ENCODE measurements around the gene MYL7. TPM values are rescaled to one million over a fixed set of nuclear protein-coding genes. Genes with fewer than 3 reads are reported as not detected.

Gene MYL7, protein sequence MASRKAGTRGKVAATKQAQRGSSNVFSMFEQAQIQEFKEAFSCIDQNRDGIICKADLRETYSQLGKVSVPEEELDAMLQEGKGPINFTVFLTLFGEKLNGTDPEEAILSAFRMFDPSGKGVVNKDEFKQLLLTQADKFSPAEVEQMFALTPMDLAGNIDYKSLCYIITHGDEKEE
- not detected for total RNA-seq

DNA sequence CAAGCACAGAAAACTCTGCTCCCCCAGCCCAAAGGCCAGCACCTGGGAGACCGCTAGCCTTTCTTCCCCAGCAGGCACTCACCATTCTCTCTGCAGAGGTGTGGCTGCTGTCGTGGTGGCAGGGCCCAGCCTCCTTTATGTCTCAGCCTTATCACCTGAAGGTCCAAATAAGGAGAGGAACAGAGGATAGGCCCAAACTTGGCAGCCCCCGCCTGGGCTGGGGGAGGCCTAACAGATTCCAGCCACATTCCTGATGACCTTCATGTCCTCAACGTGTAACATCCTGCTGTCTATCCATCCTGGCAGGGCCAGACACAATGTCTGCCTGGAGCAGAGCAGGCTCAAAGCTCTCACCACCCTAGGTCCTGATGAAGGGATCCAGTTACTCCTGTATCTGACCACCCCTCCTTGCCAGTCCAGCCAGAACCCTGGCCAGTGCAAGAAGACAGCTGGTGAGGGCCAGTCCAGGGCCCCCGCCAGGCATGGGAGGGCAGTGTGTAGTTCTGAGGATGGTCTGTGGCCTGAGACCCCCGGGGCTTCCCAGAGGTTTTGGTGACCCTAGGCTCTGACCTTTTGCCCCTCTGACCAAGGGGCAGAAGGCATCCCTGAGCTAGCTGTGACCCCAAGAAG lies at the start of gene MYL7:
MYL7 (minus strand) TSS at position 112 of the 630 bp plus-strand sequence; CDS start at position 85, 27 bp downstream.
- no peaks in the 10 kb centered on the region for H3K9me3 Mint-ChIP-seq
- no peak for DNase-seq

DNA sequence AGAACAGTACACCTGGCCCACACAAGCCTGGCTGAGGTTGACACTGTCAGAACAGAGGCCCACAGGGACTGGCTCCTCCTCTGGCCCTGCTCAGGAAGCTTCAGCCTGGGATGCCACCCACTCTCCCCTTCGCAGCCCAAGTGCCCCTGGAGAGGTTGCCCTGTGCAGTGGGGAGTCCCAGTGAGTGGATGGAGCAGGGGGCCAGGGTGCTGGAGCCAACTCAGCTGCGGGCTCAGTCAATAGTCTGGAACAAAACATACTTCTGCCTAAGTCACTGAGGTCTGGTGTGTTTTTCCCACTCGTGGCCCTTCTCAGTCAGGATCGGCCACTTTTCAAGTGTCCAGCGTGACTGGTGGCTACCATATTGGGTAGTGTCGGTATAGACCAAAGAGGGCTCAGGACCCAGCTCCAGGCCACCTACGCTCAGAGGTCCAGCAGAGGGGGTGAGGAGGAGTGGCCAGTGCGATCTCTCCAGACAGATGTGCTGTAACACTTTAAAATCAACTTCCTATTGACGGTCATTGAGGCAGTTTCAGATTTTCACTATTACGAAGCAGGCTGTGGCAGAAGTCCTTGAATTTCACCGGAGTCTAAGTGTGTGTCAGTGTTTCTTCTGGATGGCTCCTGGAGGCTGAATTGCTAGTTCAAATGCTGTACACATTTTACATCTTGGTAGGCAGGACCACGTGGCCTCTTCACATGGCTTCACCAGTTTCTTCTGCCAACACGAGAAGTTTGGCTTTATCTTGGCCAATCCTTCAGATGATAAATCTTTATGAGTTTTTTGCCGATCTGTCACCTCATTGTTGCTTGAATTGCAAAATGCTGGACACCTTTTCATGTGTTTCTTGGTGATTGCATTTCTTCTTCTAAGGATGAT lies 49.1 kb upstream of the MYL7 start:
- Mint-ChIP-seq H3K27ac (no peak overlapping the region), H3K4me1 (peaks cover 6% of the 10 kb centered on the region), H3K4me3 (no peak overlapping the region), H3K27me3 (peaks cover 4% of the 10 kb centered on the region), H3K36me3 (peaks cover 2% of the 10 kb centered on the region), H3K9me3 (no peaks in the 10 kb centered on the region)
- no peak for DNase-seq

More for the DNA sequence above, at the start of gene MYL7:
- Mint-ChIP-seq H3K36me3 (no peaks in the 10 kb centered on the region), H3K4me1 (peaks cover 7% of the 10 kb centered on the region), H3K27ac (no peak within 1 kb of the TSS), H3K27me3 (peaks cover 3% of the 10 kb centered on the region), H3K4me3 (no peak within 1 kb of the TSS)

DNA sequence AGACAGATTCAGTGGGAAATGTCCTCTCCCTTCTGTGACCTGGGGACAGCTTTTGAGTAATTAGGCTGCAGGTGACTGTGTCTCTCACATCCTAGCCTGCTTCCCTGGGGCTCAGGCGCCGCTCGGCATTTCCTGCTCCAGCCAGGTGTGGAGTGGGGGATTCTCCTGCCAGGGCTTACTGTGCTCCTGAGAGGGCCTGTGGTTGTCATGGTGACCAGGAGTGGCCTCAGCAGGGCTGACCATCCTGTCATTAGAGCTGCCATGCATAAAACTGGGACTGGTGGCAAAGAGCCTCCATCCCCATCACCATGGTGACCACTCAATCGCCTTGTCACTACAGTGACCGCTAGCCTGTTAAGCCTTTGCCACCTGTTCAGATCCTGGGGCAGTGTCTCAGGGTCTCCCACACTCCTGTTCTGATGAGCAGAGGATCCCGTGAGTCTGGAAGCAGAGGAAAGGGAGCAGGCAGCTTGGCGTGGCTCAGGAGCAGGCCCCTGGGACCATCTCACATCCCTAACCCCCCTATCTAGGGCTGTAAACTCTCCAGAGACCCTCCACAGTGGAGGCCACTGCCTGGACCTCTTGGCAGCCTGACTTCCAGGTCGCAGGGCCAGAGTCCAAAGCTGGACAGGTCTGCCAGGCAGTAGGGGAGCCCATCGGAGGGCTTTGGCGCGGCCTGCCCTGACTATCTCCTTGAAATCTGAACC lies 48.3 kb upstream of the MYL7 start, which contains the start of gene GCK:
GCK (minus strand) TSS at position 154 of the 707 bp plus-strand sequence. CDS start 486 bp downstream, outside the sequence.
- Mint-ChIP-seq H3K27me3 (peaks cover 4% of the 10 kb centered on the region), H3K27ac (no peak within 1 kb of the TSS), H3K4me1 (peaks cover 6% of the 10 kb centered on the region), H3K4me3 (no peak within 1 kb of the TSS), H3K36me3 (peaks cover 2% of the 10 kb centered on the region), H3K9me3 (no peaks in the 10 kb centered on the region)
- DNase-seq = no peak

DNA sequence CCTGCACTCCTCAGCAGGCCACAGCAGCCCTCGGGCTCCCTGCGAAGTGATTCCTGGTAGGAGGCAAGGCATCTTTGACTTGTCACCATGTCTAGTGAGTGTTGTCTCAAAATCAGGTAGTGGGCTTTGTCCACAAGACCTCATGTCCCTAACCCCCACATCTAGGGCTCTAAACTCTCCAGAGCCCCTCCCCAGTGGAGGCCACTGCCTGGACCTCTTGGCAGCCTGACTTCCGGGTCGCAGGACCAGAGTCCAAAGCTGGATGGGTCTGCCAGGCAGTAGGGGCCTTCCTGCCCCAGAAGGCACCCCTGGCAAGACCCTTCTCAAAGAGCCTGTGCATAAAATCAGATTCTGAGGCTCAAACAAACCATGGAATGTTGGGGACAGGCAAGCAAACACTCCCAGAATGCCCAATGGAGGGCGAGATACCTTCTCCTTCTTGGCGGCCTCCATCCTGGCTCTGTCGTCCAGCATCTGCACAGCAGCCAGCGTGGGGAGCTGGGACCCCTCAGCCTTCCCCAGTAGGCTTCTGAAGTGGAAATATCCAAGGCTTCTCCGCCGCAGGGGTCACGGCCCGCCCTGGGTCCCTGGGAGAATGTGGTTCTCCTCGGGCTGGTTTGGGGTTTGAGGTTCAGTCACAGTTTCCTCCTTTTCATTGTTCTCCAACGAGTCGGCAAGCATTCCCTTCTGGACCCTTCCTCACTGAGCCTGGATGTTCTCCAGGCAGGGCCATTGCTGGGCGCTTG lies 47.5 kb upstream of the MYL7 start:
- H3K27ac Mint-ChIP-seq = no peak overlapping the region
- H3K36me3 Mint-ChIP-seq = no peaks in the 10 kb centered on the region
- no peaks in the 10 kb centered on the region for H3K9me3 Mint-ChIP-seq
- peaks cover under 1% of the 10 kb centered on the region for H3K4me1 Mint-ChIP-seq
- no peak for DNase-seq
- H3K4me3 Mint-ChIP-seq = no peak overlapping the region
- H3K27me3 Mint-ChIP-seq = peaks cover 4% of the 10 kb centered on the region

DNA sequence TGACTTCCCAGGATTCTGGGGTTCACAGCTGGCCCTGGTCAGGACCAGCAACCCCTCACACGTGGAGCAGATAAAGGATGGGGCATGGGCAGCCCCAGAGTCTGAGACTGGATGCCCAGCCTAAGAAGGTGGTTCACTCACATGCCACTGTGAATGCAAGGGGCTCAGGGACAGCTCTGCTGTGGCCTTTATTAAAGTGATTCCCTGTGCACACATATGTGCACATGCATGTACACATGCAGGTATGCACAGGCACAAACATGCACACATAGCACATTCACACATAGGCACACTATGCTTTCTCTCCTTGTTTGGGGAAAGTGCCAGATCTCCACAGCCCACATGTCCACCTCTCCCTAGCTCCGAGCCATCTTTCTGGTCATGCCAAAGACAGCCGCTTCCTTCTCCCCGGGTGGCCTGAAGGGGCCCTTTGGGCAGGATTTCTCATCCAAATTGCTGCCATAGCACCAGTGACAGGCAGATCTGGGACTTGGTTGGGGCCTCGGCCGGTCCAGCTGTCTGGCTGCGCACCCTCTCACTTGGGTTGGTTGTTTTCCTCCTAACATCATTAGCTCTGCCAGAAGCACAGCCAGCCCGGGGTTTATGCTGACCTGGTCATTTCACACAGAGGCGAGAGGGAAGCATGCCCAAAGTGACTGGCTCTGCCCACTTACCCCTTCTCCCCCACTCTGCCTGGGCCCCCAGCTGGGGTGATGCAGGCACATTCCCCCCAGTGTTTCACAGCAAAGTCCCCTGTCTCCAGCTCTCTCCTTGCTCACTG lies 46.7 kb upstream of the MYL7 start:
- H3K4me1 Mint-ChIP-seq = no peaks in the 10 kb centered on the region
- H3K9me3 Mint-ChIP-seq = no peaks in the 10 kb centered on the region
- DNase-seq = no peak
- no peak overlapping the region for H3K4me3 Mint-ChIP-seq
- H3K27ac Mint-ChIP-seq = no peak overlapping the region
- peaks cover 2% of the 10 kb centered on the region for H3K27me3 Mint-ChIP-seq
- no peaks in the 10 kb centered on the region for H3K36me3 Mint-ChIP-seq

DNA sequence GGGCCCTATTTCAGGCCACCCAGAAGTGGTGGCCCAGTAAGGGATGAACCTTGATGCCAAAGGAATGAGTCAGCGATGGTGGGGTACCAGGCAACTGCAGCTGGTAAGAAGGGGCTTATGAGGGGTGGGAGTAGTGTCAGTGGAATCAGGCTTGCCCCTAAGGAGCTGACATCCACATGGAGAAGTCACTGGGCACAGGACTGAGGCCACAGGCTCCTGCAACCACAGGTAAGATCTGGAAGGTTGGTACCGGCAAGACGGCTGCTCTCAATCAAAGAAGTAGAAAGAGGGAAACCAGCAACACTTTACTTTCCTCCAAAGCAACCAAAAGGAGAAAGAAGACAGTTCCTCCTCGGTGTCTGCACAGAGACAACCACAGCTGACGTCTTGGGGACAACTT lies 45.6 kb upstream of the MYL7 start:
- H3K4me1 Mint-ChIP-seq = no peaks in the 10 kb centered on the region
- no peaks in the 10 kb centered on the region for H3K36me3 Mint-ChIP-seq
- no peak overlapping the region for H3K27ac Mint-ChIP-seq
- H3K9me3 Mint-ChIP-seq = no peaks in the 10 kb centered on the region
- DNase-seq = no peak
- H3K4me3 Mint-ChIP-seq = no peak overlapping the region
- no peaks in the 10 kb centered on the region for H3K27me3 Mint-ChIP-seq

DNA sequence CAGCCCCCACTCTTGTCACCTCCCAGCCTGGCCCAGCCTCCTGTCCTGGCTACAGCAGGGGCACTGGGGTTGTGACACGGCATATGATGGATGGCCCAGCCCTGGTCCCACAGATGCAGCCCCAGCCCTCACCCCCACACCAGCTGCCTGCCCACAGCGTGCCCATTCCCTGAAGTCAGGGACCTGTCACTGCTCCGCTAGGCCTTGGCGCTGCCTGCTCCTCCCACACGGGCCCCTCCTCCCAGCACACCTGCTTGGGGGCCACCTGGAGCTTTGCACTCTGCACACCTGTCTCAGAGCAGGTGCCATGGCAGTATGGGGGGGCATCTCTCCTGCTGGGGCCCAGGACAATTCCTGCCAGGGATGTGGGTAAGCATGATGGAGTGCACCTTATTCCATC lies 44.6 kb upstream of the MYL7 start:
- Mint-ChIP-seq H3K27me3 (no peaks in the 10 kb centered on the region), H3K9me3 (no peaks in the 10 kb centered on the region), H3K36me3 (no peaks in the 10 kb centered on the region), H3K4me1 (no peaks in the 10 kb centered on the region), H3K4me3 (no peak overlapping the region), H3K27ac (no peak overlapping the region)
- no peak for DNase-seq

DNA sequence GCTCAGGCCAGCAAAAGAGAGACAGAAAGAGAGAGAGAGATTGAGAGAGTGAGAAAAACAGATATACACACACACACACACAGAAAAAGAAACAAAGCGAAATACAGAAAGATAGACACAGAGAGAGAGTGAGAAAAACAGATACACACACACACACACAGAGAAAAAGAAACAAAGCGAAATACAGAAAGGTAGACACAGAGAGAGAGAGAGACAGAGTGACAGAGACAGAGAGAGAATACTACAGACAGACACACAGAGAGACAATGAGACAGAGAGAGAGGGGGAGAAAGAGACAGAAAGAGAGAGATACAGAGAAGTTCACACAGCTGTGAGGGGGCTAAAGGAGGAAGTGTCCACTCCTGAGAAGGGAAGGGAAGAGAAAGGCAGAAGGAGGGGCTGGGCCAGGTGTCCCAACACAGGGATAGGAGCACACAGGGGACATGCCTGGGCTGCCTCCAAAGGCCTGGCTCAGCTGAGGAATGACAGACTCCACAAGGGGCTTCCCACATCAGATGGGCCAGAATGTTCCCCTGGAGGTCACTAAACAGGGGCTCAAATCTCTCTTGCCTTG lies 43.8 kb upstream of the MYL7 start:
- Mint-ChIP-seq H3K27ac (no peak overlapping the region), H3K9me3 (no peaks in the 10 kb centered on the region), H3K36me3 (no peaks in the 10 kb centered on the region), H3K27me3 (no peaks in the 10 kb centered on the region), H3K4me1 (no peaks in the 10 kb centered on the region), H3K4me3 (no peak overlapping the region)
- DNase-seq = no peak

DNA sequence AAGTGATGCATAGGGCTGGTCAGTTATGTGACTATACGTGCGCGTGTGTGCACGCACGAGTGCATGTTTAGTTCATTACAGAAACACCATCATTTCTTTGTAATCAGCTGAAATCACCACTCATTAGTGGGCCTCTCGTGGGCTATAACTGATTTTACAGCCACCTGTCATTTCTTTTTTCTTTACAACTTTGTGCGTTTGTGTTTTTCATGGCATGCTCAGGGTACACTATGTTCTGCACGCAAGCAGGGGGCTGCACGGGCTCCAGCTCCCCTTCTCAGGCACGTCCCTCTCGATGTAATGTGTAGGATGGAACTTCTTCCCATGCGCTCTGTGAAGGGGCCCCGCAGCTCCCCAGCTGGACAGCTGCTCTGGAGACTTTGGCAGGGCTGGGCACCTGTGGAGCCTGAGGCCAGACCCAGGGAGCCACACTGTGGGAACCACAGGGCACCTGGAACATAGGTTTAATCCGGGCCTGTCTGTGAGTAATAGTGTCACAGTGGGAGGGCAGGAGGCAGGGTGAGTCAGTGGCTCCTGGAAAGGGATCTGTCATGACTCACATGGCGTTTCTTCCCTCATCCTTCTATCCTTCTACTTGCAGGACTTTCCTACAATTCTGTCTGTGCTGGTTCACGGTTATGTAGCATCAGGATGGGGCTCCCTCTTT lies 43.2 kb upstream of the MYL7 start:
- Mint-ChIP-seq H3K27ac (no peak overlapping the region), H3K4me3 (no peak overlapping the region), H3K9me3 (no peaks in the 10 kb centered on the region), H3K27me3 (no peaks in the 10 kb centered on the region), H3K36me3 (no peaks in the 10 kb centered on the region), H3K4me1 (no peaks in the 10 kb centered on the region)
- no peak for DNase-seq

DNA sequence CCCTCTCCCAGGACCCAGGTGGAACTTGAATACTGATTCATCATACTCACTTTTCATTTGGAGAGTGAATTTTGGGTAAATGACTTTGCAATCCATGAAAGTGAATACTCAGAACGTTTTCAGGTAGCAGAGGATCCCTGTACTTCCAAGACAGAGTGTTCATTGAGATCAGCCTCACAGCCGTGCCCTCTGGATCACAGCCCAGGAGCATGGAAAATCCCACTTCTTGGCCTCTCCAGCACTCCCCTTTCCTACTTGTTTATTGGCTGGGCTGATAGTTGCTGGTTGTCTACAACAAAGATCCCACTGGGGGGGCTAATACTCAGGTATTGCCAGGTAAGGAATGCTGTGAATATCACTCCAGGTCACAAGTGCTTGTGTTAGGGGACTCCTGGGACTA lies 42.3 kb upstream of the MYL7 start:
- no peaks in the 10 kb centered on the region for H3K4me1 Mint-ChIP-seq
- DNase-seq = no peak
- H3K36me3 Mint-ChIP-seq = no peaks in the 10 kb centered on the region
- no peaks in the 10 kb centered on the region for H3K9me3 Mint-ChIP-seq
- H3K27me3 Mint-ChIP-seq = no peaks in the 10 kb centered on the region
- no peak overlapping the region for H3K27ac Mint-ChIP-seq
- H3K4me3 Mint-ChIP-seq = no peak overlapping the region

DNA sequence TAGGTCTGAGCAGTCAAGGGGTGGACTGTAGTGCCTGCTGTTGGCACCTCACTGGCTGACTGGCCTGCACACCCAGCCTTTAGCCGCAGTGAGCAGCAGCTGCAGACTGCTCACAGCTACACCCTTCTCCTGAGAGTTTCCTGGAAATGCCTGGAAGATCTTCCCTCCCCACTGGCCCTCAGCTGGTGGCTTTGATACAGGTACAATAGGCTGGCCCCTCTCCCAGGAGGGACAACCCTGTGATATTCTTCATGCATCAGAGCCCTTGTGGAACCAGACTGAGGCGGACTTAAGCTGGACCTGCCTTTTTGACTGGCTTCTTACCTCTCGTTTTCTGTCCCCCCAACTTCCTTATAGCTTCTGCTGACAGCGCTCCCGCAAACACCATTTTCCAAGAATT lies 41.7 kb upstream of the MYL7 start:
- H3K4me3 Mint-ChIP-seq = no peak overlapping the region
- H3K27me3 Mint-ChIP-seq = no peaks in the 10 kb centered on the region
- no peak for DNase-seq
- no peak overlapping the region for H3K27ac Mint-ChIP-seq
- H3K9me3 Mint-ChIP-seq = no peaks in the 10 kb centered on the region
- H3K36me3 Mint-ChIP-seq = no peaks in the 10 kb centered on the region
- no peaks in the 10 kb centered on the region for H3K4me1 Mint-ChIP-seq

DNA sequence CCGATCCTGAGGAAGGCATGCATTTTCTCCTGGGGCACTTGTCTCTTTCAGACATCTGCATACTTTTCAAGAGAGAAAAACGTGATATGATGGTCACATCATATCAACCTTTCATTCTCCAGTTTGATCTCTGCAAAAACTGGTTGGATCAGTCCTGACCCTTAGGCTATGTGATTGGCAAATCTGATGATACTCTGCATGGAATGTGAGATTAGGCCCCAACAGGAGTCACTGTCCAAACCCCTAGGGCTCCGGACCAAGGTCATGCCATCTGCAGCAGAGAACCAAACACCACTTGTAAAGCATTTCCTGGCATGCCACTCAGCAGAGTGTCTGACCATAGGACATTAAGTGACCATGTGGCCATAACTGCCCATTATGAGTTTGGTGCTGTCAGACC lies 39.5 kb upstream of the MYL7 start:
- no peaks in the 10 kb centered on the region for H3K9me3 Mint-ChIP-seq
- no peaks in the 10 kb centered on the region for H3K36me3 Mint-ChIP-seq
- H3K27me3 Mint-ChIP-seq = peaks cover 5% of the 10 kb centered on the region
- H3K4me1 Mint-ChIP-seq = no peaks in the 10 kb centered on the region
- no peak overlapping the region for H3K4me3 Mint-ChIP-seq
- no peak for DNase-seq
- H3K27ac Mint-ChIP-seq = no peak overlapping the region

DNA sequence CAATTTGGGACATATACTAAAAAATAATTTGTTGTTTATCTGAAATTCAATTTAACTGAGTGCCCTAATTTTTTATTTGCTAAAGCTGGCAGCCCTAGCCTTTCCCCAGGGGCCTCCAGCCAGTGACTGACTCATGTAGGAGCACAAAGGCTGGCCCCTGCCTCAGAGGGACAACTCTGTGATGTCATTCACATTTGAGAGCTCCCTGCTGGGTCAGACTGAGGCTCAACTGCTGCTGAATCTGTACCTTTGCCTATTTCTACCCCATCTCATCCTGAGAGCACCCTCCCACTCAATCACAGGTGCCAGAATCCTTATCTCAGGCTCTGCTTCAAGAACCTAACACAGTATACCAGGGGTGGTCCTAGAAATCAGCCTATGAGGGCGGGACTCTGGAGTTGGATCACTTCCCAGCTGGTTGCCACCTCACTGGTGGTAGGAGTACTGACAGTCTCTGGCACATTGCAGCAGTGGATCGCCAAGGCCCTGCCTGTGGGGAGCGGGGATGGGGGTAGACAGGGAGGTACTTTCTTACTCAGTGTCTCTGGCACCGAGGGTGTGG lies 36.5 kb upstream of the MYL7 start:
- H3K4me3 Mint-ChIP-seq = no peak overlapping the region
- H3K9me3 Mint-ChIP-seq = no peaks in the 10 kb centered on the region
- peaks cover 5% of the 10 kb centered on the region for H3K27me3 Mint-ChIP-seq
- no peak overlapping the region for H3K27ac Mint-ChIP-seq
- no peak for DNase-seq
- H3K36me3 Mint-ChIP-seq = no peaks in the 10 kb centered on the region
- H3K4me1 Mint-ChIP-seq = no peaks in the 10 kb centered on the region
